Lung (tissue), 12 donors: ENCODE data around the gene PFDN2. TPM values are rescaled to one million over a fixed set of nuclear protein-coding genes. Genes with fewer than 3 reads are reported as not detected.

Experiments used
- ATAC-seq: fragments of 200-7000 bp; cut with Tn5 transposase; one replicate; pipeline ENCODE4 v1.9.1; 2020; ENCODE audit warnings: moderate number of reproducible peaks; ENCODE audit not compliant: insufficient read depth, low FRiP score
- DNase-seq, 3 donors: peaks; one replicate each; pipeline ENCODE4 v3.0.0-alpha.2; 2013 to 2017
- H3K27ac ChIP-seq, 2 donors: one replicate each; pipeline ENCODE4 v1.5.1; 2013; ENCODE audit warnings: mild to moderate bottlenecking in 2 of 2, moderate library complexity in 2 of 2, control low read depth in 1 of 2, inconsistent platforms in 1 of 2, low read depth in 1 of 2, low read length in 1 of 2
- H3K27me3 ChIP-seq, 3 donors: one replicate each; pipeline ENCODE4 v1.5.1; 2013; ENCODE audit warnings: low read length in 2 of 3; ENCODE audit not compliant: control insufficient read depth in 3 of 3, insufficient read depth in 3 of 3
- H3K36me3 ChIP-seq, 4 donors: one replicate each; pipeline ENCODE4 v1.5.1; 2013; ENCODE audit warnings: low read length in 4 of 4, mild to moderate bottlenecking in 1 of 4, moderate library complexity in 1 of 4; ENCODE audit not compliant: control insufficient read depth in 4 of 4, insufficient read depth in 4 of 4
- H3K4me1 ChIP-seq, 5 donors: one replicate each; pipeline ENCODE4 v1.5.1; 2013; ENCODE audit warnings: low read length in 5 of 5, mild to moderate bottlenecking in 2 of 5, moderate library complexity in 1 of 5; ENCODE audit not compliant: control insufficient read depth in 5 of 5, insufficient read depth in 5 of 5
- H3K4me3 ChIP-seq: one replicate; pipeline ENCODE4 v1.5.1; 2013; ENCODE audit warnings: mild to moderate bottlenecking, control low read depth, moderate library complexity
- H3K9ac ChIP-seq, 2 donors: one replicate each; pipeline ENCODE4 v1.5.1; 2013; ENCODE audit warnings: low read length in 2 of 2, control low read depth in 1 of 2; ENCODE audit not compliant: insufficient read depth in 1 of 2
- H3K9me3 ChIP-seq, 4 donors: one replicate each; pipeline ENCODE4 v1.5.1; 2013; ENCODE audit warnings: low read length in 3 of 4, mild to moderate bottlenecking in 1 of 4, moderate library complexity in 1 of 4; ENCODE audit not compliant: control insufficient read depth in 4 of 4, insufficient read depth in 3 of 4
- WGBS, 2 donors: extraction: QIAGEN DNeasy Blood & Tissue Kit; methylation state at CpG; one replicate each; pipeline ENCODE4 v1.1.7; 2013; 5-methylcytosine and 5-hydroxymethylcytosine counted together
- polyA plus RNA-seq, 2 donors: library from polyadenylated mRNA; stranded (reverse); fragments of 200-250 nt; gene quantifications; one replicate each; pipeline ENCODE4 v1.2.1, GENCODE V29; 2013
- total RNA-seq, 2 donors: library from RNA; depleted of rRNA in 1 of 2; stranded (reverse); fragments of >200 nt in 1 of 2; gene quantifications; one replicate each; pipeline ENCODE4 v1.2.1, GENCODE V29; 2014 to 2021
- TF ChIP-seq, protein P1 (sequence below): IDR thresholded peaks from 2 replicates; pipeline ENCODE4 v1.5.1; 2012; ENCODE audit warnings: mild to moderate bottlenecking; ENCODE audit errors: control extremely low read depth, extremely low read depth
- donor health status: control.
- donor health status: control.
- donor health status: Bipolar disorder and iron deficiency.
- donor health status: healthy.
- donor health status: DM: yes; HTN: yes; CAD: no.

Gene PFDN2
- total and polyA plus RNA-seq, 4 donors: 21.5 to 324 (median 93.5) TPM

DNA sequence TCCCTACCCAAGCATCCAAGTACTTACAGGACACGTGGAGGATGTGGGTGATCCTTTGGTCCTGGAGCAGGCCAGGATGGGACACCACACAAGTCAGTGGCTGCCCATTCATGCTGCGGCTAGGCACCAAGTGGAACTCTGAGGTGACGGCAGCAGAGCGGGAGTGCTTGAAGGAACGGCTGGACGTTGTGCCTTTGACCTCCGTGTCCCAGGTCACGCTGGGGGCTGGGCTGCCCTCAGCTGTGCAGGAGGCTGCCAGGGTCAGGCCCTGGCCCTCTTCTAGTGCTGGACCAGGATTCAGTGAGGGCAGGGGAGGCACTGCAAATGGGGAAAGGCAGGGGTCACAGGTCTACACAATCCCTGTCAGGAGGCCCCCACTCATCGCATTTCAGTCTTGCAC is 40.4 kb downstream of the PFDN2 start:
- Histone ChIP-seq H3K4me1 (no peaks in the 10 kb centered on the region), H3K36me3 (peaks cover 0 to 2% (median 0%) of the 10 kb centered on the region in 4 donors), H3K27me3 (peaks cover 0 to 6% (median 0%) of the 10 kb centered on the region in 3 donors), H3K27ac (no peak overlapping the region), H3K4me3 (no peak overlapping the region), H3K9ac (no peak overlapping the region), H3K9me3 (peaks cover 0 to 4% (median 0%) of the 10 kb centered on the region in 4 donors)
- DNase-seq (no peak), ATAC-seq (no peak)
- 79 to 86% methylated on average over 9 of the region's 9 CpGs for WGBS, 2 donors
- TF ChIP-seq, protein P1, sequence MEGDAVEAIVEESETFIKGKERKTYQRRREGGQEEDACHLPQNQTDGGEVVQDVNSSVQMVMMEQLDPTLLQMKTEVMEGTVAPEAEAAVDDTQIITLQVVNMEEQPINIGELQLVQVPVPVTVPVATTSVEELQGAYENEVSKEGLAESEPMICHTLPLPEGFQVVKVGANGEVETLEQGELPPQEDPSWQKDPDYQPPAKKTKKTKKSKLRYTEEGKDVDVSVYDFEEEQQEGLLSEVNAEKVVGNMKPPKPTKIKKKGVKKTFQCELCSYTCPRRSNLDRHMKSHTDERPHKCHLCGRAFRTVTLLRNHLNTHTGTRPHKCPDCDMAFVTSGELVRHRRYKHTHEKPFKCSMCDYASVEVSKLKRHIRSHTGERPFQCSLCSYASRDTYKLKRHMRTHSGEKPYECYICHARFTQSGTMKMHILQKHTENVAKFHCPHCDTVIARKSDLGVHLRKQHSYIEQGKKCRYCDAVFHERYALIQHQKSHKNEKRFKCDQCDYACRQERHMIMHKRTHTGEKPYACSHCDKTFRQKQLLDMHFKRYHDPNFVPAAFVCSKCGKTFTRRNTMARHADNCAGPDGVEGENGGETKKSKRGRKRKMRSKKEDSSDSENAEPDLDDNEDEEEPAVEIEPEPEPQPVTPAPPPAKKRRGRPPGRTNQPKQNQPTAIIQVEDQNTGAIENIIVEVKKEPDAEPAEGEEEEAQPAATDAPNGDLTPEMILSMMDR: no peak

DNA sequence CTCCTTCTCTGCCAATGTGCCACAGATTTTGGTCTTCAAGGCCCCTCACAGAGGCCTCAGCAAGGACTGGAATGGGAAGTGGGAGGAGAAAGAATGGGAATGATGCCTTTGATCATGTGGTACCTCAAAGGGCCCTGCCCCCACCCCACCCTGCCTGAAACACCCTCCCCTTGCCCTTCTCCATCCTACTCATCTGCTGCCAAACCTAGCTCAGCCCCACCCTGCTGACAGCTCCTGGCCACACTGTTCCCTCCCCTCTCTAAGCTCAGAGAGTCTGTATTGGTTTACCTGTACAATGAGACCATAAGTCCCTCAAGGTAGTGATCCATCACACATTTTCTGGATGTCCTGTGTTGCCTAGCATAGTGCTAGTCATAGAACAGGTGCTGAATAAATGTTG is 41.4 kb downstream of the PFDN2 start:
- H3K4me1 ChIP-seq: no peaks in the 10 kb centered on the region
- peaks cover 0 to 4% (median 0%) of the 10 kb centered on the region in 4 donors for H3K9me3 ChIP-seq
- H3K4me3 ChIP-seq: no peak overlapping the region
- H3K36me3 ChIP-seq: peaks cover 0 to 2% (median 0%) of the 10 kb centered on the region in 4 donors
- TF ChIP-seq, protein P1: no peak
- DNase-seq (no peak), ATAC-seq (no peak)
- H3K27me3 ChIP-seq: peaks cover 0 to 6% (median 0%) of the 10 kb centered on the region in 3 donors
- H3K27ac ChIP-seq: no peak overlapping the region
- H3K9ac ChIP-seq: no peak overlapping the region

DNA sequence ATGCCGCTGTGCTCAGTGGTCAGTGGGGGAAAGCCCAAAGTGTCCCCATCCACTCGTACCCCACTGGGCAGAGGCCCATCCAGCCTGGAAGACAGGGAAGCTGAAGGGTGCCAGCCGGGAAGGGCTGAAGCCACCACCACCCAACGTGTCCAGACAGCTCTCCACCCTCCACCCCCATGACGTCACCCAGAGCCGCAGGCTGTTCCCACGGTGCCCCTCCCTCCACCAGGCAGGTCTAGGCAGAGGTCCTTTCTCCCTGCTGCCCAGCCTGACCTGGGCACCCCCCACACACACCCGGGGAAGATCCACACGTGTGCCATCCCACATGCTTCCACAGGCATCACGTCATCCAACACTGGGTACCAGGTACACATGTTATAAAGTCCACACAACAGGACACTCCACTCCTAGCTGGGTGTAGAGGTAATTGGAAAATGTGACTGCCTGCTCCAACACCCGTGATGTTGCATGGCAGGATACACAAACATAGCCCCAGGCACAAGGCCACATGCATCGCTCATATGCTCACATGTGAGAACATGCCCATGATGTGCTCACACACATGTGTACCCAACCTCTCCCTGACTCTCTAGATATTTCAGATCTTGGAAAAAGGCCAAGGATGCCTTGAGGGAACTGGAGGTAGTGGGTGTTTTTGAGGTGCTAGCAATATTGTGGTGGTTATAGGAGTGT is 43.0 kb downstream of the PFDN2 start:
- Histone ChIP-seq H3K36me3 (peaks cover 0 to 2% (median 0%) of the 10 kb centered on the region in 4 donors), H3K27ac (no peak overlapping the region), H3K4me3 (no peak overlapping the region), H3K4me1 (no peaks in the 10 kb centered on the region), H3K9ac (no peak overlapping the region), H3K9me3 (peaks cover 0 to 4% (median 0%) of the 10 kb centered on the region in 4 donors), H3K27me3 (peaks cover 0 to 6% (median 0%) of the 10 kb centered on the region in 3 donors)
- 84 to 91% methylated on average over 12 of the region's 12 CpGs for WGBS, 2 donors
- TF ChIP-seq, protein P1: no peak
- DNase-seq (no peak), ATAC-seq (no peak)
